Lower leg skin (tissue), 3 donors: ENCODE results near the gene SLC9A6.

ENCODE experiments used
- POLR2A ChIP-seq, 2 donors: fragments of 450-650 bp; IDR thresholded peaks; one replicate each; pipeline ENCODE4 v1.6.1; 2016 to 2017; ENCODE audit warnings: antibody characterized with exemption in 2 of 2, mild to moderate bottlenecking in 1 of 2, moderate library complexity in 1 of 2
- TF ChIP-seq, protein P1 (sequence below), 3 donors: fragments of 450-650 bp; IDR thresholded peaks; one replicate each; pipeline ENCODE4 v1.5.1; 2016; ENCODE audit warnings: antibody characterized with exemption in 3 of 3, mild to moderate bottlenecking in 3 of 3, moderate library complexity in 2 of 3

DNA sequence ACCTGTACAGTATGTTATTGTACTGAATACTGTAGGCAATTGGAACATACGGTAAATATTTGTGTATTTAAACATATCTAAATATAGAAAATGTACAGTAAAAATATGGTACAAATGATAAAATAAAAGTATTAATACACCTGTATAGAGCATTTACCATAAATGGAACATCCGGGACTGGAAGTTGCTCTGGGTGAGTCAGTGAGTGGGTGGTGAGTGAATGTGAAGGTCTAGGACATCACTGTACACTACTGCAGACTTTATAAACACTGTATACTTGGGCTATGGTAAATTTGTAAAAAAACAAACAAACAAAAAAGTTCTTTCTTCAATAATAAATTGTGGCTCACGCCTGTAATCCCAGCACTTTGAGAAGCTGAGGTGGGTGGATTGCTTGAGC is 109.7 kb downstream of the SLC9A6 start:
- TF ChIP-seq, protein P1, sequence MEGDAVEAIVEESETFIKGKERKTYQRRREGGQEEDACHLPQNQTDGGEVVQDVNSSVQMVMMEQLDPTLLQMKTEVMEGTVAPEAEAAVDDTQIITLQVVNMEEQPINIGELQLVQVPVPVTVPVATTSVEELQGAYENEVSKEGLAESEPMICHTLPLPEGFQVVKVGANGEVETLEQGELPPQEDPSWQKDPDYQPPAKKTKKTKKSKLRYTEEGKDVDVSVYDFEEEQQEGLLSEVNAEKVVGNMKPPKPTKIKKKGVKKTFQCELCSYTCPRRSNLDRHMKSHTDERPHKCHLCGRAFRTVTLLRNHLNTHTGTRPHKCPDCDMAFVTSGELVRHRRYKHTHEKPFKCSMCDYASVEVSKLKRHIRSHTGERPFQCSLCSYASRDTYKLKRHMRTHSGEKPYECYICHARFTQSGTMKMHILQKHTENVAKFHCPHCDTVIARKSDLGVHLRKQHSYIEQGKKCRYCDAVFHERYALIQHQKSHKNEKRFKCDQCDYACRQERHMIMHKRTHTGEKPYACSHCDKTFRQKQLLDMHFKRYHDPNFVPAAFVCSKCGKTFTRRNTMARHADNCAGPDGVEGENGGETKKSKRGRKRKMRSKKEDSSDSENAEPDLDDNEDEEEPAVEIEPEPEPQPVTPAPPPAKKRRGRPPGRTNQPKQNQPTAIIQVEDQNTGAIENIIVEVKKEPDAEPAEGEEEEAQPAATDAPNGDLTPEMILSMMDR (IDR thresholded peaks at IDR 0.05), result no peak
- no peak for TF ChIP-seq POLR2A (IDR thresholded peaks at IDR 0.05)
